EL (cell line): ENCODE data around the gene NTM.
"Not testable (repeated sequence)": the region's sequence is repeated elsewhere in the genome, so short reads cannot be mapped to it uniquely, and the experiment has no call there.

Source experiments
- DNase-seq: peaks from one replicate; pipeline ENCODE4 v3.0.0-alpha.2; 2016

Gene NTM

DNA sequence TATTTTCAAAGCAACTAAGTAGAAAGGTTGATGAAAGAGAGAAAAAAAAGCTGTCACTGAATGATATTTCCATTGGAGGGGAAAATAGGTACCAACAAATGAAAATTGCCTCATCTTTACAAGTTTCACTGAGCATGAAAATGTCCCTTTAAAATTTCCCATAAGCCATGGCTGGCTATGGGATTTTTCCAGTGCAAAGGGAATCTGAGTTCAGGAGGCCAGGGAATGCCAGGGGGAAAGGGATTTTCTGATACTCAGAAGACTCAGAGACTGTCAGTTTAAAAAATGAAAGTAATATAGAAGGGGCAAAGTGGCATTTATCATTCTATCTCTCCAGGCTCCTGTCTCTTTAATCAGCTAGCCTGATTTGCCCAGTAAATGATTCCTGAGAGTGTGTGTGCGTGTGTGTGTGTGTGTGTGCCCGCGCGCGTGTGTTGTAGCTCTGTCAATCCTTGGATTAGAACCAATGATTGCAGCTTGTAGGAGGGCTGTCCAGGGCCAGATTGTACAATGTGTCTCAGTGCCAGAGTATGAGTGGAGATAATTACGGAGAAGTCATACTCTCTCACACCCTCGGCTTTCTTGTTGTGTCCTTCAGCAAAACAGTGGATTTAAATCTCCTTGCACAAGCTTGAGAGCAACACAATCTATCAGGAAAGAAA lies at the start of gene NTM:
TSS of gene NTM (plus strand) at position 526 of the 662 bp plus-strand sequence.
- peak; percentile 2 for DNase-seq

DNA sequence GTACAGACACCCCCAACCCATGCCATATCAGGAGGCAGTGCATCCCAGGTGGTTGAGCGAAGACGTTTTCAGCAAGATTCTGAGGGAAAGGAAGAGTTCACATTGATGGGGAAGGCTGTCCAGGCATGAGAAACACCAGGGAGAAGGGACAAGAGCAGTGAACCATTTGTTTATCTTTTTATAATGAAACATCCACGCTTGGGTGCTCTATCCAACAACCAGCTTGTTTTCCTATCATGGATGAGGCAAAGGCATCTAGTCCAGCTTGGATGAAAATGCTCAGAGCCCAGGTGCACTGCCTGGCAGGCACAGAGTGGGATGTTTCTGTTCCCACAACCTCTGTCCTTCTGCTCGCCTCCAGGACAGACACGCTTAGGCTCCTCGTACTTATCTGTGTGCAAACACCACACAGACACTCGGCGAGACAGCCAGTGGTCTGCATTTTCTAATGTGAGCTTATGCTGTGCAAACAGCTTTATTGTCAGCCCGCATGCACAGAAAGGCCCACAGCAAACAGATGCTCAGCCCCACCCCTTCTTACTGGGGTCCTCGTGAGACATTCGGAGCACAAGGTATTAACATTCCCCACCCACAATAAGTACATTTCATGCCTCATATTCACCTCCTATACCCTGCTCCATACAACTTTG lies 45.4 kb upstream of the NTM start:
- DNase-seq: no peak

DNA sequence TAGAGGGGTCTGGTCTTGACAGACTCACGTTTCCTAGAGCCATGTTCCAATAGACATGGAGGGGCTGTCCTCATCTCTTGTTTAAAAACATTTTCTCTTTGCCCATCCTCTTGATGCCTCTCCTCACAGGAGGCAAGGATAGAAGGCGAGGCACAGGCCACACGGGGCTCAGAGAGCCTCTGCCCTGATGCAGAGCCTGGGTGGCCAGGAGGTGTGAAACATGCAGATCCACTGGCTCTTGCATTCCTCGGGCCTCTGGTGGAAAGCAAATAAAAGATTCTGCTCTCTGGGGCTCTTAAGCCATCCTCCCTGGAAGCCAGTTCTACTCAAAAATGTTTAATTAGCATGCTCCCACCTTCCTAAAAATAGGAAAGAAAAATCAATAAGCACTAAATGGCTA lies 43.6 kb upstream of the NTM start:
- no peak for DNase-seq

DNA sequence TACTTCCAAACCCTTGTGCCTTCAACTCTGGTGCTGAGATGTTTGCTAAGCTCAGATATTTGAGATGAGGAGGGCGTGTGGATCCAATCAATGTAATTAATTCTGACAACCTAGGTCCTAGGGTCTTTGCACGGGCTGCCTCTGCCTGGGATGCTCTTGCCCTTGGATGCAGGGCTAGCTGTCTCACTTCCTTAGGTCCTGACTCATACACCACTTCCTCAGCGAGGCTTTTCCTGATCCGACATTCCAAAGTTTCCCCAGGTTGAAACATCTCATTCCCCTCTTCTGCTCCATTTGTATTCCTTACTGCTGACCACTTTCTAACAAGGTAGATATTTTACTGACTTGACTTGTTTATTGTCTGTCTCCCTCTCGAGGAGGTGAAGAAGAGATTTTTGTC lies 43.0 kb upstream of the NTM start:
- DNase-seq: peak; percentile 6

DNA sequence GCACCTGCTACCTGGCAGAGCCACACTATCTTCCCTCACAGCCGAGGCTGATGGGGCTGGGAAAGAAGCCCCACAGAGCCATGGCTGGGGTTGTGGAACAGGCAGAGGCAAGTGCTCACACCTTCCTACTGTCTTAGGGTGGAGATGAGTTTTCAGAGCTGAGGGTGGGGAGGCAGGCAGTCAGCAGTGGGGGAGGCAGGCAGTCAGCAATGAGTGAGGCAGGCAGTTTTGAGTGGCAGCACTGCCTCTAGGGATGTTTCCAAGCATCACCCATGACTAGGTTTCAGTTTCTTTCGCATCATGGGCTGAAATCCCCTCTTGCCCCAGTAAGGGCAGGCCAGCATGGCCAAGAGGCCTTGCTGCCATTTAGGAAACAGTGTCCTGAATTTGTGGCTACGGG lies 41.6 kb upstream of the NTM start:
- no peak for DNase-seq

DNA sequence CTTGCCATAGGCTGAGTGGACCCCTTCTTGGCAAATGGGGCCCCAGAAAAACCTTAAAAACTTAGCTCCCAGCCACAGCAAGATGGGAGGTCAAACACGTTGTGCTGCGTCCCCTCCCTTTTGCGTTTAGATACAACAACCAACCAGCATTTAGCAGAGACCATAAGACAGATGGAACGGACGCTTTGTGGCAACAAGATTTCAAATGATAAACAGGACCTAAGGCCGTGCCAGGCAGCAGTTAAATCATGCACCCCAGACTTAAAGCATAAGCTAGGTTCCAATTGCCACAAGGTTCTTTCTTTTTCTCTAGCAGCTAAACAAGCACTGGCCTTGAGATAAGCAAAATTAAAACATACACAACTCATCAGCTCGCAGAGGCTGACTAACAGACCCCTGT lies 39.4 kb upstream of the NTM start:
- DNase-seq: no peak

DNA sequence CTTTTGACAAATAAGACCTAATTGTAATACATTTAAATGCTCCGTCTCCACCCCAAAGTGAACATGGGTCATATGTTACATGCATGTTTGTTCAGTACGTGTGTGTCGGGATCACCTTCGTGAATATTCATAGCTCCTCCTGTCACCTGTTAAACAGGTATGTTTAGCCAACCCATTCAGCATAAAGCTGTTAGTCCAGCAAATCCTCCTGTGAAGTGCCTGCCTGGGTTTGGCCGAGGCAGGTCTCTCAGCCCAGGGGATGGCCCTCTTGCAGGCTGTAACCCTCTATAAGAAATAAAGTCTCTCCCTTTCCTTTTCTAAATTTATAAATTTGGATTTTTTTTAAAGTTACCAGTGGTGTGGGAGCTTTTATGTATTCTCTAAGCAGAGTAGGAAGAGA lies 38.9 kb upstream of the NTM start:
- DNase-seq: no peak

DNA sequence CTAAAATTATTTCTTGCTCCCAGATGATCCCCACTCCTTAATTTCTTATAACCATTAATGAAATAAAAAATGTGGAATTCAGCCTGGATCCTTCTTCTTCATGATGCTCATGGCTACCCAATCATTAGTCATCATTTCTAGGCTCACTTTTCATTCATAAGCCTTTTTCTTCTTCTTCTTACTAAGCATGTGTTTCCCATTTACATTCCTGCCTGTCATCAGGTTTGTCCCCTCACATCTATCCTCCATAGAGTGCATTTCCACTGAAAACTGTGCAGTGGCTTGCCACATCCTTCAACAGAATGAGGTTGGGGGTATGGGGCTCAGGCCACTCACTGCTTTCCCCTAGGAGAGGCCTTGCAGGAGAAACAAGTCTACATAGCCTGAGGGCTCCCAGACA lies 35.8 kb upstream of the NTM start:
- no peak for DNase-seq

DNA sequence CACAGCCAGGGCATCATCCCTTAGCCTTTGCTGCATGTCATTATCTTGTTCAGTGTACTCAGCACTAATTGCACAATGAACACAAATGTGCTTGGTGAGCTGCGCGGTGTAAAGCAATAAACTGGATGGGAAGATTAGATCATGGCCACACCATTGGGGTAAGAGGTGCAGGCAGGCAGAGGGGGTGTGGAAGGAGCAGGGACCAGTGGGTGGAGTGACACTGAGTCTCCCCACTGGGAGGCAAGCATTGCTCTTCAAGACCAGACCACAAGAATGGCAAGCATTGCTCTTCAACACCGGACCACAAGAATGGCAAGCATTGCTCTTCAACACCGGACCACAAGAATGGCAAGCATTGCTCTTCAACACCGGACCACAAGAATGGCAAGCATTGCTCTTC lies 28.5 kb upstream of the NTM start:
- peak; percentile 6 for DNase-seq

DNA sequence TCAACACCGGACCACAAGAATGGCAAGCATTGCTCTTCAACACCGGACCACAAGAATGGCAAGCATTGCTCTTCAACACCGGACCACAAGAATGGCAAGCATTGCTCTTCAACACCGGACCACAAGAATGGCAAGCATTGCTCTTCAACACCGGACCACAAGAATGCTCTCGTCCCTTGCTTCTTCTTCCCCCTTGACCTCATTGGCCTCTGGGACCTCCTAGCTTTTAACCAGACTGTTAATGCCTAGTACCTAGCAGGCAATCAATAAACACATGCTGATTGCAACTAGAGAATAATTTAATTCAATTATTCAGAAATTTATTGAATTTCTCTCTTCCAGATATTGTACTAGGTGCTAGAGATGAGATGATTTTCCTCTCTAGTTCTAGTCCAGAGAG lies 28.0 kb upstream of the NTM start:
- not testable (repeated sequence) for DNase-seq

DNA sequence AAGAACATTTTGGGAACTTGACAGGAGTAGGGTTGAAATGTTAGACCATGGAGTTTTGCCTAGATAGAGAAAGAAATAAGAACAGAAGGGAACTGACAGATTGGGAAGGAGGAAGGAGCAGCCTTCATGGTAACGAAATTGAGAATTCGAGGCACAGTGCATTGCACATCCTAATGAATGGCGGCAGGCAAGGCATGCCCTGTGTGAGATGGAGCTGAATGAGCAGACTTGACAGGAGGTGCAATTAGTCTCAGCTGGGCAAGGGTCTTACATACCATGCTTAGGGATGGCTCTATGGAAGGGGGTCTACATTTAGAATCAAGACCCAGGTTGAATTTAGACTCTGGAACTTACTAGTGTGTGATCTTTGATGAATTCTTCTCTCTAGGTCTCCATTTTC lies 25.0 kb upstream of the NTM start:
- no peak for DNase-seq

DNA sequence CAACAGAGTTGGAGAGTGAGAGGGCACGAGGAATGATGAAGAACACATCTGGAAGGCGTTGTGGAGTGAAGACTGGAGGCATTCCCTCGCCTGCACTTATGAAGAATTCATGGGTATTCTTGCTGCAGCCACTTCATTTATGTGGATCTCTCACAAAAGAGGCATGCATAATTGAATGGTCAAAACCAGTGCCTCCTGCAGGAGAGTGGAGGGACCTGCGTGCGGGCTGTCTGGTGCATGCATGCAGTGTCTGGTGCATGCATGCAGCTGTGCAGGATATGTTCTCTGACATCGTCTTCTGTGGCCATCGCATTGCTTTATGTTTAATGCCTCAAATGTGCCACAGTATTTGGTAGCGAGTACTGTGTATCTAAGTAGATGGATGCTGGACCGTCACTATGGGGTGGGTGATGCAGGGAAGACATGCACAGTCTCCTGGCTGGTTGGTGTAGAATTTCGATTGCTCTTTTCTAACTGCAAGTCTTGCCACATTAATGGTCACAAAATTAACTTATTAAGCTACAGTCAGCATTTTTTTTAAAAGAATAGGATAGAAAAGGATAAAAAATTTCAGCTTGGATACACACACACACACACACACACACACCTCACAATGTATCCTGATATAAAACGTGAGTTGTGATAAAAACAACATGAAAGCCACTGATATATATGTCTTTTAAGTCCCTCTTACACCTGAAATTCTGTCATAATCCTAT lies 20.9 kb upstream of the NTM start:
- DNase-seq: no peak

DNA sequence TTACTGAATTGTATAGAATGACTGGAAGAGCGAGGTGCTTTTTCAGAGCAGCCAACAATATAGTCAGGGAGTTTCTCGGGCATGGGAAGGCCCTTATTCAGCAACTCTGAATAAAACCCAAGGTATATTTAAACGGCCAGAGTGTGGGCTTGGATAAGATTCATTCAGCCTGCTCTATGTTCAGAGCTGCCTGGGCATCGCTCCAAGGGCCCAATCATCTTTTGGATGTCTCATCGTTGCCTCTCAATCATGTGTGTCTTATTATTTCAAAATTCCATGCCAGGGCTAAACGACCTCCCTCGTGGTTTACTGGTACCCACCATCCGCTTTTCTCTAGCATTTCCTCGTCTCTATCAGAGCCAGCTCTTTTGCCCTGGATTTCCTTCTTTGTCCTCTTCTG lies 19.5 kb upstream of the NTM start:
- DNase-seq: no peak

DNA sequence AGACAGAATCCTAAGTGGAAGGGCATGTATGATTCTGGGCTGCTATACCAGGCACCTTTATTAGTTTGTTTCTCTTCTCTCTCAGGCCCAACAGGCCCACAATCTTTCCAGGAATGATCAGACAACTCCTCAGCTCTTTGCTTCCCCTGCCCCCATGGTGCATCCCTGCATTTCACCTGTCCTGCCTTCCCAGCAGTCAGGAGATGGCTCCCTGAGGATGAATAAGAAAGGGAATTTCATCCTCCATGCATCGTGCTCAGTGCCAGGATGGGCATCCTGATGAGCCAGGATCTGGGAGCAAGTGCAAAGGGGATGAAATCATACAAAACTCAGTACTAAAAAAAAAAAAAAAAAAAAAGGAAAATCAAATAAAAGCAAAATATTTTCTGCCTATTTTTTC lies 18.6 kb upstream of the NTM start:
- DNase-seq: no peak

DNA sequence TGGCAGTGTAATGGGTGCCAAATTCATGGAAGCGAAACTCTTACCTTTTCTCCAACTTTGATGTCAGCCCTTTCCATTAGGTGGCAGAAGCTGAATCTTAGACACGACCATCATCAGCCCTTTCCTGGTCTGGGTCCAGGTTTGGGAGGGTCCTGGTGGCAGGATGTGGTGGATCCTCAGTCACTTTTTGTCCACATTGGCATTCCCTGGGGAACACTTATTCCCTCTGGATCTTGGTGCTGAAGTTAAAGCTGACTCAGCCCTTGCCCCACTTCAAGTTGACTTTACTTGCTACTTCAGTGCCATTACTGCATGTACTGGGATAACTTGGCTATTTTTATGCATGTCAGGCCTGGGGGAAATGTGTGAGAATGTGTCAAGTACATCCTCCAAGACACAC lies 16.6 kb upstream of the NTM start:
- no peak for DNase-seq

DNA sequence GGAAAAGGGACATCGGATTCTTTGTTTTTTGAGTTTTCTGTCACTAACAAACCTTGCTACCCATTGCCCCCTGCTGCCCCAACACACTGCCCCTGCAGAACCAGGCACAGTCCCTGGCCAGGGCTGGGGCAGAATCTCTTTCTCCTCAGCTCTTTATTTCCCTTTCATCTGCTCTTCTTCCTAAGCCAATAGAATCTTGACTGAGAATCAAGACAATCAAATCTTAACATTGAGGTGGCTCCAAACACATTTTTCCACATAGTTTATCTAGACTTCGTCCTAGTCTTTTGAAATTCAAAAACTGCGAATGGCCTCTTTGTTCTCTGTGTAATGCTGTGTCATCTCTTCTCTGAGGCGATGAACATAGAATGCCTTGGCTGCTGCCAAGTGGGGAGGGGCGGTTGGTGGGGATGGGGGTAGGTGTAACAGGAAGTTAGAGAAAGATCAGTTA lies 16.1 kb upstream of the NTM start:
- no peak for DNase-seq

DNA sequence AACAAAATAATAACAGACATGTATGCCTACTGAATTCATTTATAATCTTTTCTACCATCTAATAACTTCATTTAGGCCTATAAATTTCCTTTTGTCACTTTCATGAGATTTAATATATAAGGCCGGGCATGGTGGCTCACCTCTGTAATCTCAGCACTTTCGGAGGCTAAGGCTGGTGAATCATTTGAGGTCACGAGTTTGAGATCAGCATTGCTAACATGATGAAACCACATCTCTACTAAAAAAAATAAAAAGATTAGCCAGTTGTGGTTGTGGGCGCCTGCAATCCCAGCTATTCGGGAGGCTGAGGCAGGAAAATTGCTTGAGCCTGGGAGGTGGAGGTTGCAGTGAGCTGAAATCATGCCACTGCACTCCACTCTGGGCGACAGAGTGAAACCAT lies 14.2 kb upstream of the NTM start:
- peak; percentile 10 for DNase-seq

DNA sequence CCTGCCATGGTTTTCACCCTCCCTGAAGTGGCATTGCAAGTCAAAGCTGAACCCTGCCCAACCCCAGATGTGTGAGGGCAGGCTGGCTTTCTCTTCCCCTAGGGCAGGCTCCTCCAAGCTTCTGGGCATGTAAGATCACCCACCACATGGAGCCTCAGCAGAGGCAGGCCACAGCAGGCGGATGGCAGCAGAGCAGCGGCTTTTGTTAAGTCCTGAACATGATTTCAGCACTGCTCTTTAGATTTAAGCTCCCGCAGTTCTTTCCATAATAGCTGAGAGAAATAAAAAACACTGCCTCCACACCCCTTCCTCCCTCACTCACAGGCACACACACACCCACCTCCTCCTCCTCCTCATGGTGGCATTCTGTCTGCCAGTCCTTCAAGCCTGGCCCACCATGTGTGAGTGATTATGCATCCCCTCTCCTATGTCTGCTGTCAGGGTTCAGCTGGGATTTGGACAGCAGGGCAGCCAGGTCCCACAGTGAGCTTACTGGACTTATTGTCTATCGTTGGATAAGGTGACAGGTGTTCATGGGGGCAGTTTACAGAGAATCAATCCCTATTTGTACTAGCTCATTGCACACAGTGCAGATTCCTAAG lies 5.0 kb upstream of the NTM start:
- DNase-seq: no peak

DNA sequence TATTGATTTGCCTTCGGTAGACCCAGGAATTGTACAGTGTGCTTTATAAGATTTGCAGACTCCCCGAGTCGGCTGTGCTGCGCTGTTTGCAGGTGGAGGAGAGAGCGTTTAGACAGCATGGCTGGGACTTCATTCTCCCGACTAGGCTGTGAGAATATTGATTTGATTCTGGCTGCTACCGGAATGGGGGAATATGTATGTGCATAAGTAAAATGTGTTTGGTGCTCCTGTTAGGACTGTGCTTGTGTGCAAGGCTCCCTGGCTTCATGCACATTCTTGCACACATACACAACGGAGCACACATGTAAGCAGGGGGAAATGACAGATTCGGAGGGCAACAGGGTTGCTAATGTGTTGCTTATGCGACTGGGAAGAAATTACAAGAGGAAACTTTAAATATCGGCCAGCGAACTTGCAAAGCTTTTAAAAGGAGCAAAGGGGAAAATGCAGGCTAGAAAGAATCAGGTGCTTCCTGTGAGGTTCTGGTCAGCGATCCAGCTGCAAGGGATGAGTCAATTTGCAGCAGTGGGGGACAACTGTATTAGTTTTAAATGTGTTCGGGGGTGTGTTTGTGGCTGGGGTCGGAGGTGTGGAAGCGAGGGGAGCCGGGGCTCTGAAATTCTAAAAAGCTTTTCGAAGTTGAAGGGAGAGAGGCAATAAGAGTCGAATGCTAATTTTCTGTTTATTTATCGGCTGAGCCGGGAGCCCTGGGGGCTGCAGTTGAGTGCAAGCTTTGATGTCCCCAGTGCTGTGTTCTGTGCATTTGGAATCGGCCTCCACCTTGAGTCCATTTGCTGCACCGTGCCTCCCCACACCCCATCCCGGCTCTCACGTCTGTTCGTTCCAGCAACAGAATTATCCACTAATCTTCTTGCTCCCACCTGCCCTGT lies 731 bp downstream of the NTM start:
- no peak for DNase-seq

DNA sequence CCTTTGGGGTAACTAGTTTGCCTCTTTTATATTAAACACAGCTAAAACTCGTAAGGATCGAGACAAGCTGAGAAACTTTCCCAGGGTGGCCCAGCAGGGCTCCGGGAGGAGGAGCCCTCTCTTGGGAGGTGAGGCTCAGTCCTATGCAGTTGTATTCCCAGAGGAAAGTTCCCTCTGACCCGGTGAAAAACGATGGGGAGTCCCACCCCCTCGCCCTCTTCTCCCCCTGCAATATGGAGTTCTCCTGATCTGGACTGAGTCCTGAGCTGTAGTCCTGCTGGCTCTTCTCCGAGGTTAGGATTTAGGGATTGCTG lies 1.3 kb downstream of the NTM start:
- no peak for DNase-seq

DNA sequence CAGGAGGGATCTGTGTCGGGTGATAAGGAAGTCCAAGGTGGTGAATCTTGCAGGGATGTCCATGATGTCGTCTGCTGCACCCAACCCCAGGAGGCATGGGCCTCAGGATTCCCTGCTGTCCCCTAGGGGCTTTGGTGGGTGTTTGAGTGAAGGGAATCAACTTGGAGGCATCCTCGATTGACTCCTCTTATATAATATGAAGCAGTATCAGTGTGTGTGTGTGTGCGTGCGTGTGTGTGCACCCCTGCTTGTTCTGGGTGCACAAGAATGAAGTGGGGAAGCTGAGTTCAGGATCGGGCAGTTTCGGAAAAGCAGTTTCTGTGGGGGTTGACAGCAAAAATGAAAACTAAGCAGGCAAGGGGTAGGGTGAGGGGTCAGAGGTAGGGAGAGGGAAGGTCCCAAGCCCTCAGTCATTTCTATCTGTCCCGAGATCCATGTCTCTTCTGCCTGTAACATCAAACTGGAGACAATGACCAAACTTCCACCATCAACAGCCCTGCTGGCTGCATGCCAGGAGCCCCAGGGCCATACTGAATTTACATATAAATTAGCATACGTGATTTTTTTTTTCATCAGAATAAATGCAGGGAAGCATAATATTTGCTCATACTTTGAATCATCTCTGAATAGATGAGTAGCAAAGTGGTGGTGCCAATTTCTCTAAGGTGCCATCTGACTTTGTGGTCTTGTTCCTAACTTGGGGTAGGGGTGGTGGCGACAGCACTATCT lies 2.0 kb downstream of the NTM start:
- DNase-seq: no peak

DNA sequence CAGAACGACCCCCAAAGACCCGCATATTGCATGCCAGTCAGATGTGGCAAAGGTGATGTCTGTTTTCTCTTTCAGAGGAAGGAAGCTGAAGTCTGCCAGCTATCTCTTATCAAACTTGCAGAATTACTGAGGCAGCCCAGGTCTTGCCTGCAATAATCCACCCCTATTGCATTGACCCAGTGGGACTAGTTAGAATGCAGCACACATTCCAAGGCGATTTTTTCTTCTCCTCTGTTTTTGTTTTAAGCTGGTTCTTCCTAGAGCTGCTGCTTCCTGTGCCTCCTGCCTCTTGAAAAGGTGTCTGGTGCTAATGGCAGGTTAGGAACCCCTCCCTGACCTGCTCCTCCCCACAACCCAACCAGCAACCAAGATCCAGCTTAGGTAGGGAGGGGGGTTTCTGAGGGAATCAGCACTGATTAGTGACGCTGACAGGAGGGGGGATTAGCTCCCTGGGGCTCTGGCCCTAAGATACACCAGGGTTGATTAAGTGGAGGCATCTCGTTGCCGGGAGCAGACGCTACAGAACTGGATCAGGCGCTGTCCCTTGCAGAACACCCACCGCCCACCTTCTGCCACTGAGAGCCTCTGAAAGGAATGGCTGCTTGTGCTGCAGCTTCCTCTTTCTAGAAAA lies 2.8 kb downstream of the NTM start:
- DNase-seq: no peak
